NB4 (cell line): ENCODE results near the gene SRRM1.

ENCODE experiments used
- CTCF ChIP-seq: IDR thresholded peaks from one replicate; pipeline ENCODE4 v1.5.1; 2012; ENCODE audit warnings: low read depth, low read length
- POLR2A ChIP-seq: IDR thresholded peaks from 2 replicates; pipeline ENCODE4 v1.6.1; 2011; ENCODE audit warnings: mild to moderate bottlenecking; ENCODE audit not compliant: insufficient read length; ENCODE audit errors: extremely low read depth

- TF ChIP-seq CTCF (no peak), POLR2A (no peak)
These were observed 51.3 kb downstream of the SRRM1 start for GRCh38 chr1:24694380-24694843.
